Mucosa of rectum (tissue), 2 donors: Measurements from ENCODE around the gene ASXL2.

Experiments used
- H3K27ac ChIP-seq, 2 donors: one replicate each; pipeline ENCODE4 v1.7.0; 2013; ENCODE audit warnings: inconsistent platforms in 2 of 2, low read depth in 2 of 2, low read length in 2 of 2
- H3K27me3 ChIP-seq, 2 donors: one replicate each; pipeline ENCODE4 v1.7.0; 2013; ENCODE audit warnings: low read length in 2 of 2; ENCODE audit not compliant: control insufficient read depth in 2 of 2, insufficient read depth in 2 of 2
- H3K36me3 ChIP-seq, 2 donors: one replicate each; pipeline ENCODE4 v1.7.0; 2013; ENCODE audit warnings: low read length in 2 of 2; ENCODE audit not compliant: control insufficient read depth in 2 of 2, insufficient read depth in 2 of 2
- H3K4me1 ChIP-seq, 2 donors: one replicate each; pipeline ENCODE4 v1.7.0; 2013; ENCODE audit warnings: low read length in 2 of 2, mild to moderate bottlenecking in 1 of 2; ENCODE audit not compliant: control insufficient read depth in 2 of 2, insufficient read depth in 2 of 2
- H3K4me3 ChIP-seq, 2 donors: one replicate each; pipeline ENCODE4 v1.7.0; 2013; ENCODE audit warnings: low read length in 2 of 2
- H3K9ac ChIP-seq, 2 donors: one replicate each; pipeline ENCODE4 v1.7.0; 2013; ENCODE audit warnings: low read length in 2 of 2, low read depth in 1 of 2, mild to moderate bottlenecking in 1 of 2
- H3K9me3 ChIP-seq, 2 donors: one replicate each; pipeline ENCODE4 v1.7.0; 2013; ENCODE audit warnings: low read length in 2 of 2; ENCODE audit not compliant: control insufficient read depth in 2 of 2
- donor health status: healthy.
- donor health status: Normal muscosa, but diverticular disease.

Gene ASXL2

DNA sequence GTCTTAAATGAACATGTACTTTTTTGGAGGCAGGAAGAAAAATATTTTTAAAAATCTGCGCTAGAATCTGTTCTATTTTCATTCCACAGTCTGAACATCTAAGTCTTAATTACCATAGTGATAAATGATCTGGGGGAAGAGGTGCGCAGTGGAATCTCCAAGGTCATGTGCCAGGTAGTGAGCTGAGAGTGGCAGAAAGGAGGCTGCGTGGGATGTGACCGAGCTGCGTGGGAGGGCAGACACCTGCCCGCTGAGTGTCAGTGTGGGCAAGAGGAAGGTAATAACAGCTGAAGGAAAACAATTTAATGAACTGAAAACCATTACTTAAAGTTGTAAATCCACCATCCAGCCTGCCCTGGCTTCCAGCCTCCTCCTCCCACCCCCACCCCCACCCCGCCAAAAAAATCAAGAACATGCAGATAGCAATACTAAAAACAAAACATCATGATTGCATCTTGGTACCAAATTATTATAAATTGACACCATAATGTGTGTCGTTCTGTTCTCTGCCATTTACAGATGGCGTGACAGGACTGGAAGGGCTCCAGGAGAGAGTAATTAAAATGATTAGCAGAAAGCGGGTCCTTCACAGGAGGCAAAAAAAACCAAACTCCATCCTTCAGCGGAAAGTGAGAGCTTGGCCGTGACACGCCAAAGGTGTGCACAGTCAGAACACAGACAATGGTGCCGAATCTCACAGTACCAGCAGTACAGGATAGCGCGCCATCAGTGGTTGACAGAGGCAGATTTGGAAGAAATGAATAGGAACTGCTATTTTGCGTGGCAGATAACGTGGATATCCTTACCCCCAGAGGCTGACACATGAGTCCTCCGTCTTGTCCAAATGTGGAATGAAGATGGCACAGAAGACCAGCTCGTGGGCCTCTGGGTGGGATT is 193.5 kb downstream of the ASXL2 start:
- H3K9me3 ChIP-seq = no peaks in the 10 kb centered on the region
- H3K4me1 ChIP-seq = no peaks in the 10 kb centered on the region
- H3K27ac ChIP-seq = no peak overlapping the region
- H3K4me3 ChIP-seq = no peak overlapping the region
- H3K27me3 ChIP-seq = no peaks in the 10 kb centered on the region
- H3K9ac ChIP-seq = no peak overlapping the region
- H3K36me3 ChIP-seq = no peaks in the 10 kb centered on the region
